HepG2 (cell line): ENCODE data around the gene RAP1A. TPM values are rescaled to one million over a fixed set of nuclear protein-coding genes. Genes with fewer than 3 reads are reported as not detected.

Source experiments
- PHF20 ChIP-seq: sonication (generic); formaldehyde crosslinking; IDR thresholded peaks from 2 replicates; pipeline ENCODE4 v1.5.0; 2020; ENCODE audit warnings: mild to moderate bottlenecking, missing genetic modification reagents
- polyA plus RNA-seq, 8 experiments: library from polyadenylated mRNA; depleted of rRNA in 3 of 8; stranded (reverse) in 7 of 8; unstranded in 1 of 8; fragments of >200 nt; fragmentation: Illumina TruSeq in 4 of 8; extraction: Trizol in 4 of 8; gene quantifications; 2 replicates each; pipeline versions ENCODE4 v1.2.1 to v1.2.3, GENCODE V29; 2011 to 2016; ENCODE audit warnings: low read depth in 4 of 8, missing spikeins in 1 of 8, mixed read lengths in 1 of 8; ENCODE audit not compliant: insufficient read depth in 1 of 8
- total RNA-seq, 5 experiments: library from RNA; depleted of rRNA; stranded (reverse); fragments of >200 nt; fragmentation: Illumina TruSeq; extraction: Trizol; gene quantifications; 2 replicates each; pipeline ENCODE4 v1.2.3, GENCODE V29; 2016; ENCODE audit warnings: low read depth in 1 of 5
- TF ChIP-seq, protein P1 (sequence below), 2 experiments: fragments of 450-650 bp in 1 of 2; sonication (generic) in 1 of 2; formaldehyde crosslinking in 1 of 2; IDR thresholded peaks; 2 replicates each; pipeline versions ENCODE4 v1.6.1 to v1.8.0; 2016 to 2022; ENCODE audit warnings: antibody characterized with exemption in 1 of 2, mild to moderate bottlenecking in 1 of 2, missing genetic modification reagents in 1 of 2

Gene RAP1A
- total and polyA plus RNA-seq, 2 of the 13 experiments (the other 11 are each of a cell fraction or from before 2014, with no cell fraction given), result 19.0 to 20.7 TPM

DNA sequence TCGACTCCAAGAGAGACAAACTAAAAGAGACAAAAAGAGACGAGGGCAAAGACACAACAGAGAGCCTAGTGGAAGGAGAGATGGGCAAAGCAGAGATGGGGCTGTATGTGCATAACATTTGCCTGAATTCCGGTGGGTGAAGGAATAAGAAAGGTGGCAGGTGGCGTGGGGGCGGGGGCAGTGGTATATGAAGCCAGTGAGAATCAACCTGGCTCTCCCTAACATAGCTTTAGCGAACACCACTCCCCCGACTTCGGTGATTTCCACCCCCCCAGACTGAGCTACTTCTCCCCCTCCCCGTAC, 118.5 kb downstream of the RAP1A start (continued):
- TF ChIP-seq, protein P1, sequence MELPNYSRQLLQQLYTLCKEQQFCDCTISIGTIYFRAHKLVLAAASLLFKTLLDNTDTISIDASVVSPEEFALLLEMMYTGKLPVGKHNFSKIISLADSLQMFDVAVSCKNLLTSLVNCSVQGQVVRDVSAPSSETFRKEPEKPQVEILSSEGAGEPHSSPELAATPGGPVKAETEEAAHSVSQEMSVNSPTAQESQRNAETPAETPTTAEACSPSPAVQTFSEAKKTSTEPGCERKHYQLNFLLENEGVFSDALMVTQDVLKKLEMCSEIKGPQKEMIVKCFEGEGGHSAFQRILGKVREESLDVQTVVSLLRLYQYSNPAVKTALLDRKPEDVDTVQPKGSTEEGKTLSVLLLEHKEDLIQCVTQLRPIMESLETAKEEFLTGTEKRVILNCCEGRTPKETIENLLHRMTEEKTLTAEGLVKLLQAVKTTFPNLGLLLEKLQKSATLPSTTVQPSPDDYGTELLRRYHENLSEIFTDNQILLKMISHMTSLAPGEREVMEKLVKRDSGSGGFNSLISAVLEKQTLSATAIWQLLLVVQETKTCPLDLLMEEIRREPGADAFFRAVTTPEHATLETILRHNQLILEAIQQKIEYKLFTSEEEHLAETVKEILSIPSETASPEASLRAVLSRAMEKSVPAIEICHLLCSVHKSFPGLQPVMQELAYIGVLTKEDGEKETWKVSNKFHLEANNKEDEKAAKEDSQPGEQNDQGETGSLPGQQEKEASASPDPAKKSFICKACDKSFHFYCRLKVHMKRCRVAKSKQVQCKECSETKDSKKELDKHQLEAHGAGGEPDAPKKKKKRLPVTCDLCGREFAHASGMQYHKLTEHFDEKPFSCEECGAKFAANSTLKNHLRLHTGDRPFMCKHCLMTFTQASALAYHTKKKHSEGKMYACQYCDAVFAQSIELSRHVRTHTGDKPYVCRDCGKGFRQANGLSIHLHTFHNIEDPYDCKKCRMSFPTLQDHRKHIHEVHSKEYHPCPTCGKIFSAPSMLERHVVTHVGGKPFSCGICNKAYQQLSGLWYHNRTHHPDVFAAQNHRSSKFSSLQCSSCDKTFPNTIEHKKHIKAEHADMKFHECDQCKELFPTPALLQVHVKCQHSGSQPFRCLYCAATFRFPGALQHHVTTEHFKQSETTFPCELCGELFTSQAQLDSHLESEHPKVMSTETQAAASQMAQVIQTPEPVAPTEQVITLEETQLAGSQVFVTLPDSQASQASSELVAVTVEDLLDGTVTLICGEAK (IDR thresholded peaks at IDR 0.05), result no peak
- TF ChIP-seq, protein P1 (CRISPR knock-in tag; IDR thresholded peaks at IDR 0.05), result no peak
- 0 out of 2 replicates have a peak, but pooled peaks have one; percentile 36 for TF ChIP-seq PHF20 (CRISPR knock-in tag)
